OCI-LY1 (cell line): ENCODE results near the gene TRIM26.

Experiments used
- H2AFZ ChIP-seq: fragments of 200-600 bp; sonication (generic), shearing (Covaris generic); 2 replicates; pipeline ENCODE4 v1.6.0; 2014; ENCODE audit warnings: antibody characterized with exemption, mild to moderate bottlenecking, low read length
- H3F3A ChIP-seq: fragments of 200-600 bp; sonication (generic), shearing (Covaris generic); 2 replicates; pipeline ENCODE4 v1.6.0; 2014; ENCODE audit warnings: mild to moderate bottlenecking, antibody characterized with exemption, low read length, moderate library complexity; ENCODE audit not compliant: insufficient read depth
- H3K27ac ChIP-seq: fragments of 200-600 bp; sonication (generic); 2 replicates; pipeline ENCODE4 v1.5.1; 2014; ENCODE audit warnings: low read length, mixed run types, mild to moderate bottlenecking, low read depth; ENCODE audit not compliant: poor library complexity, severe bottlenecking
- H3K27me3 ChIP-seq: fragments of 200-600 bp; sonication (generic); 2 replicates; pipeline ENCODE4 v1.6.0; 2014; ENCODE audit warnings: antibody characterized with exemption, mild to moderate bottlenecking, low read length, moderate library complexity; ENCODE audit not compliant: insufficient read depth
- H3K36me3 ChIP-seq: fragments of 200-600 bp; sonication (generic); 2 replicates; pipeline ENCODE4 v1.6.1; 2014; ENCODE audit warnings: mild to moderate bottlenecking, antibody characterized with exemption, low read length, moderate library complexity, mixed read lengths; ENCODE audit not compliant: insufficient read depth
- H3K4me1 ChIP-seq: fragments of 200-600 bp; sonication (generic); 2 replicates; pipeline ENCODE4 v1.5.1; 2014; ENCODE audit warnings: mild to moderate bottlenecking, low read length, moderate library complexity; ENCODE audit not compliant: insufficient read depth, severe bottlenecking
- H3K4me2 ChIP-seq: fragments of 200-600 bp; sonication (generic), shearing (Covaris generic); 2 replicates; pipeline ENCODE4 v1.6.1; 2014; ENCODE audit warnings: low read length
- H3K4me3 ChIP-seq: fragments of 200-600 bp; sonication (generic); 2 replicates; pipeline ENCODE4 v1.5.1; 2014; ENCODE audit warnings: low read length, low read depth, mild to moderate bottlenecking, mixed read lengths; ENCODE audit not compliant: poor library complexity, severe bottlenecking
- H3K79me2 ChIP-seq: fragments of 200-600 bp; shearing (Covaris generic); 2 replicates; pipeline ENCODE4 v1.6.1; 2016; ENCODE audit warnings: mixed run types, low read length, mixed read lengths; ENCODE audit not compliant: insufficient read depth
- H3K9ac ChIP-seq: fragments of 200-600 bp; sonication (generic), shearing (Covaris generic); 2 replicates; pipeline ENCODE4 v1.6.1; 2014; ENCODE audit warnings: mild to moderate bottlenecking, low read length, mixed read lengths
- H3K9me2 ChIP-seq: fragments of 200-600 bp; sonication (generic), shearing (Covaris generic); 2 replicates; pipeline ENCODE4 v1.6.1; 2014; ENCODE audit warnings: low read depth, mild to moderate bottlenecking, low read length, mixed read lengths
- H3K9me3 ChIP-seq: fragments of 200-600 bp; shearing (Covaris generic); 2 replicates; pipeline ENCODE4 v1.6.1; 2014; ENCODE audit warnings: low read length, mixed read lengths
- H4K20me1 ChIP-seq: fragments of 200-600 bp; sonication (generic), shearing (Covaris generic); 2 replicates; pipeline ENCODE4 v1.6.0; 2016; ENCODE audit warnings: mild to moderate bottlenecking, low read length; ENCODE audit not compliant: insufficient read depth
- EZH2 ChIP-seq: fragments of 200-600 bp; sonication (generic), shearing (Covaris generic); IDR thresholded peaks from 2 replicates; pipeline ENCODE4 v1.8.0; 2017; ENCODE audit warnings: borderline replicate concordance, mixed run types, mild to moderate bottlenecking, antibody characterized with exemption, low read length, moderate library complexity, mixed read lengths
- TF ChIP-seq, protein P1 (sequence below): fragments of 200-600 bp; sonication (generic), shearing (Covaris generic); IDR thresholded peaks from 2 replicates; pipeline ENCODE4 v1.5.1; 2017; ENCODE audit warnings: mild to moderate bottlenecking, antibody characterized with exemption, low read length, moderate library complexity, mixed read lengths

Gene TRIM26

DNA sequence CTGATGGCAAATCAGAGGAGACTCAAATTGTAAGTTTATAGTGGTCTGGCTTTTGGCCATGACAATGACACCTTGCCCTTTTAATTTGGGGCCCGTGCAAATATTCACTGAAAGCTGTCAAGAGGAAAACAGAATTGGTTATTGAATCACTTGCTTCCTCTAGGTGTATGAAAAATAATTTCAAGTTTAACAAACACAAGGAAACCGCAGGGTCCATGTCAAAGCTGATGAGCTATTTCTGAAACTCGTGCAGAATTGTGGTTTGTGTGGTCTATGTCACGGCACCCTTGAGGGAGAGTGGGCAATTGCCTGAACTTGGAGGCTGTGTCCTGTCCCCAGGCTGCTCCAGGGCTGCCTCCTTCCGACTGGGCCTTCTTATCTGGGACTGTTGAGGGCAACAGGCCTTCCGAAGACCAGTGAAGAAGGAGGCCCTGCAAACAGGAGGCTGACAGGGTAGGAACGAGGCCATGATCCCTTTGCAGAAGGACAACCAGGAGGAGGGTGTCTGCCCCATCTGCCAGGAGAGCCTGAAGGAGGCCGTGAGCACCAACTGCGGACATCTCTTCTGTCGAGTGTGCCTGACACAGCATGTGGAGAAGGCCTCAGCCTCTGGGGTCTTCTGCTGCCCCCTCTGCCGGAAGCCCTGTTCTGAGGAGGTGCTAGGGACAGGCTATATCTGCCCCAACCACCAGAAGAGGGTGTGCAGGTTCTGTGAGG lies 76.5 kb downstream of the TRIM26 start:
- TF ChIP-seq, protein P1, sequence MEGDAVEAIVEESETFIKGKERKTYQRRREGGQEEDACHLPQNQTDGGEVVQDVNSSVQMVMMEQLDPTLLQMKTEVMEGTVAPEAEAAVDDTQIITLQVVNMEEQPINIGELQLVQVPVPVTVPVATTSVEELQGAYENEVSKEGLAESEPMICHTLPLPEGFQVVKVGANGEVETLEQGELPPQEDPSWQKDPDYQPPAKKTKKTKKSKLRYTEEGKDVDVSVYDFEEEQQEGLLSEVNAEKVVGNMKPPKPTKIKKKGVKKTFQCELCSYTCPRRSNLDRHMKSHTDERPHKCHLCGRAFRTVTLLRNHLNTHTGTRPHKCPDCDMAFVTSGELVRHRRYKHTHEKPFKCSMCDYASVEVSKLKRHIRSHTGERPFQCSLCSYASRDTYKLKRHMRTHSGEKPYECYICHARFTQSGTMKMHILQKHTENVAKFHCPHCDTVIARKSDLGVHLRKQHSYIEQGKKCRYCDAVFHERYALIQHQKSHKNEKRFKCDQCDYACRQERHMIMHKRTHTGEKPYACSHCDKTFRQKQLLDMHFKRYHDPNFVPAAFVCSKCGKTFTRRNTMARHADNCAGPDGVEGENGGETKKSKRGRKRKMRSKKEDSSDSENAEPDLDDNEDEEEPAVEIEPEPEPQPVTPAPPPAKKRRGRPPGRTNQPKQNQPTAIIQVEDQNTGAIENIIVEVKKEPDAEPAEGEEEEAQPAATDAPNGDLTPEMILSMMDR = no peak
- no peak for TF ChIP-seq EZH2
- no peaks in the 10 kb centered on the region for H3K9me2 ChIP-seq
- H3K27ac ChIP-seq = no peak overlapping the region
- no peak overlapping the region for H2AFZ ChIP-seq
- H3K36me3 ChIP-seq = no peaks in the 10 kb centered on the region
- H3K79me2 ChIP-seq = no peaks in the 10 kb centered on the region
- H3K9ac ChIP-seq = no peak overlapping the region
- H3K27me3 ChIP-seq = no peaks in the 10 kb centered on the region
- H3K4me2 ChIP-seq = no peak overlapping the region
- no peaks in the 10 kb centered on the region for H3K9me3 ChIP-seq
- no peak overlapping the region for H3K4me3 ChIP-seq
- no peaks in the 10 kb centered on the region for H4K20me1 ChIP-seq
- H3K4me1 ChIP-seq = no peaks in the 10 kb centered on the region
- no peaks in the 10 kb centered on the region for H3F3A ChIP-seq

DNA sequence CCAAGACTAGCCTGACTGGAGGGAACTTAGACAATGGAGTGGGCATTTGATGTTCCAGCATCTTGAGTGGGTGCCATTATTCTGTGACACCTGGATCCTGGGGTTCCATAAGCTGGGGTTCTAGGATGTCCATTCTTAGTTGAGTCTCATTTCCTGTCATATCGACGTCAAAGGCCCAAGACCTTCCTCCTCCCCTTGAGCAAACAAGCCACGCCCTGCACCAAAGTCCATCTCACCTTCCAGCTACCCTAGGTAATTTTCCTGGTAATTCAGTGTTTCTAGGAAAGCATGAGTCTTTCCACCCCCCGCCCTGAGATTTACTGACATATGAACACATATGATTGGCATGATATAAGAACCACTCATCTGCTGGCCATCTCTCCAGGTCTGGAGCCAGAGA lies 77.4 kb downstream of the TRIM26 start, which contains the start of gene TRIM40:
Gene TRIM40 (plus strand): TSS at position 384 of the 400 bp plus-strand sequence. CDS start 897 bp downstream, outside the sequence.
- H3K4me1 ChIP-seq = peaks cover 2% of the 10 kb centered on the region
- H3K9me3 ChIP-seq = no peaks in the 10 kb centered on the region
- H3K27me3 ChIP-seq = peaks cover under 1% of the 10 kb centered on the region; the same call in 1 of the 2 replicates
- no peaks in the 10 kb centered on the region for H3F3A ChIP-seq
- H4K20me1 ChIP-seq = no peaks in the 10 kb centered on the region
- H3K79me2 ChIP-seq = no peaks in the 10 kb centered on the region
- H2AFZ ChIP-seq = no peak within 1 kb of the TSS
- H3K9me2 ChIP-seq = no peaks in the 10 kb centered on the region
- no peak within 1 kb of the TSS for H3K9ac ChIP-seq
- H3K4me2 ChIP-seq = no peak within 1 kb of the TSS
- no peak within 1 kb of the TSS for H3K27ac ChIP-seq
- no peaks in the 10 kb centered on the region for H3K36me3 ChIP-seq
- H3K4me3 ChIP-seq = no peak within 1 kb of the TSS
- TF ChIP-seq, protein P1 = no peak
- TF ChIP-seq EZH2 = no peak

DNA sequence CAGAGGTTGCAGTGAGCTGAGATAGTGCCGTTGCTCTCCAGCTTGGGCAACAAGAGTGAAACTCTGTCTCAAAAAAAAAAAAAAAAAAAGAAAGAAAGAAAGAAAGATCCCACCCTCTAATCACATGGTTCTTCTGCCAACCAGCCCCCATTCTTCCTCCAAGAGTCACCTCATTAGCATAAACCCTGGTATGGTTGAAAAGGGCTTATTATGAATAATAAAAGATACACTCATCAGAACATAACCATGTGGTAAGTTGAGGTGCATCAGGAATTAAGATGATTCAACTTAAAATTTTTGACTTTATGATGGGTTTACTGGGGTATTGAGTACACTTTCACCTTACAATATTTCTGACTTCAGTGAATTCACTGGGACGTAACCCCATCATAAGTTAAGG lies 78.1 kb downstream of the TRIM26 start:
- H3K27ac ChIP-seq = no peak overlapping the region
- H3K9ac ChIP-seq = no peak overlapping the region
- no peaks in the 10 kb centered on the region for H3K79me2 ChIP-seq
- no peaks in the 10 kb centered on the region for H3F3A ChIP-seq
- no peaks in the 10 kb centered on the region for H3K36me3 ChIP-seq
- peaks cover 4% of the 10 kb centered on the region for H3K4me1 ChIP-seq
- H3K9me3 ChIP-seq = no peaks in the 10 kb centered on the region
- TF ChIP-seq, protein P1 = no peak
- TF ChIP-seq EZH2 = no peak
- H4K20me1 ChIP-seq = no peaks in the 10 kb centered on the region
- H3K4me2 ChIP-seq = no peak overlapping the region
- H3K4me3 ChIP-seq = no peak overlapping the region
- H3K9me2 ChIP-seq = no peaks in the 10 kb centered on the region
- H3K27me3 ChIP-seq = peaks cover 5% of the 10 kb centered on the region; the same call in 1 of the 2 replicates
- no peak overlapping the region for H2AFZ ChIP-seq
